ENCODE measurements around the gene GOLGA8T.
"Not testable (repeated sequence)": the region's sequence is repeated elsewhere in the genome, so short reads cannot be mapped to it uniquely, and the experiment has no call there.

GOLGA8T gene

DNA sequence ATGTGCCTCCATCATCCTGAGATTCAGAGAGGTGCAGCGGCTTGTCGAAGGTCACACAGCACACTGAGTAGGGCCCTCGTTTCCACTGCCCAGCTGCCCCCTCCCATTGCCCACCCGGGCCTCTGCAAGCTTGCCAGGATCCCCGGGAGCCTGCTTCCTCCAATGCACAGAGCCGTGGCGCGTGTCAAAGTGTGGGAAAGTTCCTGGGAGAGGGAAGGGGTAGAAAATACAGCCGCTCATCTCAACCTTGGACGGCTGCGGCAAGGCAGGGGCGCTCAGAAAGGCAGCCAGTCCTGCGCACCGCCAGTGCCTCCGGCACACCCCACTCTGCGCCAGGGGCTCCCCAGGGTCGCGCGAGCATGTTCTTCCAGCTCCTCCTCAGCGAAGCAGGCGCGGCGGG is 56.3 kb downstream of the GOLGA8T start:
- not testable (repeated sequence) for DNase-seq (ENCODE audit: low read depth in 1 of 2, low spot score in 1 of 2)

DNA sequence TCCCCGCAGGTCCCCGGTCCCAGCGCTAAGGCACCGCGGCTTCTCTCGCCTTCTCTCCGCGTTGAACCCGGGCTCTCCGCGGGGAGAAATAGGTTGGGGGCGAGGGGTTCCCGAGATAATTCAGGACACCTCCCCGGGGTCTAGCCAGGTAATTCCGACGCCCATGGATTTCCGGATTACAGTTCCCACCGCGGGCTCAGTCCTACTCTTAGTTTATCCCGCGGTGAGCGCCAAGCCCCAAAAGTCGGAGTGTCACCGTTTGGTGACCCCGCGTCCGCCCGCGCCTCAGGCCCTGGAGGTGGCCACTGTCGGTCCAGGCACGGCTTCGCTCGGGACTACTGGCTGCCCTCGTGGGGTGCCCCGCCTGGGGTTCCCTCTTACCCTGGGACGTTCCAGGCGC is 56.8 kb downstream of the GOLGA8T start:
- DNase-seq (ENCODE audit: low read depth in 1 of 2, low spot score in 1 of 2): not testable (repeated sequence)

DNA sequence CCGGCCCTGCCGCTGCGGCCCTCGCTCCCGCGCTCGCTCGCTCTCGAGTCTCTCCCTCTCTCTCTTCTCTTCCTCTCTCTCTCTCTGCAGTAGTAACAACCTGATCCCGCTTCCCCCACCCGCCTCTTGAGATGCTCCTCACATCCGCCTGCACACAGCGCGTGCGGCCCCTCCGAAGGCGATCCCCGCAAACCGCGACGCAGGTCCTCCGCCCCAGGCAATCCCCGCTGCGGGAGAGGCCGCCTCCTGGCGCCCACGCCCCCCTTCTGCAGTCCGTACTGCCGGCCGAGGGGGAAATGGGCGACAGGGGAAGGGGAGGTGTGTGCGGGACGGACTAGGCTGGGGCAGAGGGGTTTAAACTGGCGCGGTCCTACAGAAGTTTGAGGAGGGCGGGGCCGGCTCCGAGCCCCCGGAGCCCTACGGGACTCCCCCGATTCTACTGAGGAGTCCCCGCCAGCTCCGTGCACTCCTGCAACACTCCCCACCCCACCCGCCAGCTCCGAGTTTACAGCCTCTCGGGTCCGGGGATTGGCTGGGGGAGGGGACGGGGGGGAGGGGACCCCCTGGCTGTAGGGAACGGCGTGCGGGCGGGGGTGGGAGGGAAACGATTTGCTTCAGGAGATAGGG is 57.4 kb downstream of the GOLGA8T start:
- DNase-seq (ENCODE audit: low read depth in 1 of 2, low spot score in 1 of 2): not testable (repeated sequence)

DNA sequence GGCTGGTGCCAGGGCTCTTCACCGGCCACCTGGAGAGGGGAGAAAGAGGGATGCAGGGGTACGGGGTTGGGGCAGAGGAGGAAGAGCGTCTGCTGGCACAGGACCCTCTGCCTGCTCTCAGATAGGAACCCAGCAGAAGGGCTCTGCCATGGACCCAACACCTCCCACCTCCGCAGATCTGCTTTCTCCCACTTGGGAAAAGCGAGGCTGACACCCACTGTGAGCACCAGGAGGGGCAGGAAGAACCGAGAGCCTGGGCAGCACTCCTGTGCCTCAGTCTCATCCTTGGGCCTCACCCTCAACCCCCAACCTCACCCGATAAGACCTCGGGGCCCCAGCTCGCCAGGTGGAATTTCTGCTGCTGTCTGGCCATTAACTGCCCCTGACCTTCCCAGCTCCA is 58.0 kb downstream of the GOLGA8T start:
- not testable (repeated sequence) for DNase-seq (ENCODE audit: low read depth in 1 of 2, low spot score in 1 of 2)
